H9 (cell line): ENCODE data around the gene HOATZ. TPM values are rescaled to one million over a fixed set of nuclear protein-coding genes. Genes with fewer than 3 reads are reported as not detected.

Source experiments
- DNase-seq: peaks from one replicate; pipeline ENCODE4 v3.0.0-alpha.2; 2017
- H2AFZ ChIP-seq: one replicate; pipeline ENCODE4 v1.6.1; 2013; ENCODE audit warnings: mild to moderate bottlenecking, low read length, control low read depth, moderate library complexity
- H2AK5ac ChIP-seq: 2 replicates; pipeline ENCODE4 v1.6.1; 2013; ENCODE audit warnings: low read length, control low read depth, mixed read lengths; ENCODE audit not compliant: insufficient read length
- H2BK120ac ChIP-seq: one replicate; pipeline ENCODE4 v1.6.1; 2013; ENCODE audit warnings: low read depth, mild to moderate bottlenecking, low read length, control low read depth, inconsistent platforms; ENCODE audit not compliant: poor library complexity, severe bottlenecking
- H2BK12ac ChIP-seq: 2 replicates; pipeline ENCODE4 v1.6.1; 2013; ENCODE audit warnings: low read length, control low read depth, mixed read lengths, low read depth; ENCODE audit not compliant: insufficient read length
- H2BK15ac ChIP-seq: 2 replicates; pipeline ENCODE4 v1.6.1; 2013; ENCODE audit warnings: low read depth, low read length, control low read depth
- H2BK20ac ChIP-seq: one replicate; pipeline ENCODE4 v1.6.1; 2013; ENCODE audit warnings: low read depth, mild to moderate bottlenecking, low read length, control low read depth, inconsistent platforms; ENCODE audit not compliant: poor library complexity, severe bottlenecking
- H2BK5ac ChIP-seq: 2 replicates; pipeline ENCODE4 v1.6.1; 2013; ENCODE audit warnings: low read length, control low read depth, mixed read lengths; ENCODE audit not compliant: insufficient read length
- H3K14ac ChIP-seq: 2 replicates; pipeline ENCODE4 v1.6.1; 2013; ENCODE audit warnings: low read length, control low read depth; ENCODE audit not compliant: insufficient read depth
- H3K18ac ChIP-seq: 2 replicates; pipeline ENCODE4 v1.6.1; 2013; ENCODE audit warnings: low read depth, mild to moderate bottlenecking, mixed read lengths, low read length, control low read depth; ENCODE audit not compliant: insufficient read length
- H3K23ac ChIP-seq: 2 replicates; pipeline ENCODE4 v1.6.1; 2013; ENCODE audit warnings: low read length, control low read depth, mixed read lengths, low read depth; ENCODE audit not compliant: insufficient read length
- H3K23me2 ChIP-seq: 2 replicates; pipeline ENCODE4 v1.6.1; 2013; ENCODE audit warnings: low read depth, mild to moderate bottlenecking, mixed read lengths, low read length, control low read depth; ENCODE audit not compliant: insufficient read length, poor library complexity, severe bottlenecking
- H3K27ac ChIP-seq: 2 replicates; pipeline ENCODE4 v1.5.1; 2013; ENCODE audit warnings: low read length, control low read depth, mixed read lengths, low read depth; ENCODE audit not compliant: insufficient read length
- H3K27me3 ChIP-seq: 2 replicates; pipeline ENCODE4 v1.6.1; 2013; ENCODE audit warnings: low read length, control low read depth, inconsistent platforms; ENCODE audit not compliant: insufficient read depth
- H3K4ac ChIP-seq: 2 replicates; pipeline ENCODE4 v1.6.1; 2013; ENCODE audit warnings: low read depth, mild to moderate bottlenecking, control low read depth, inconsistent platforms, low read length, moderate library complexity
- H3K4me1 ChIP-seq: 2 replicates; pipeline ENCODE4 v1.6.1; 2013; ENCODE audit warnings: low read length, control low read depth, inconsistent platforms; ENCODE audit not compliant: insufficient read depth
- H3K4me2 ChIP-seq: 2 replicates; pipeline ENCODE4 v1.6.1; 2013; ENCODE audit warnings: low read length, control low read depth, mixed read lengths; ENCODE audit not compliant: insufficient read length, insufficient read depth
- H3K56ac ChIP-seq: 2 replicates; pipeline ENCODE4 v1.6.1; 2013; ENCODE audit warnings: low read depth, mild to moderate bottlenecking, mixed read lengths, low read length, control low read depth; ENCODE audit not compliant: insufficient read length
- H3K79me1 ChIP-seq: 2 replicates; pipeline ENCODE4 v1.6.1; 2013; ENCODE audit warnings: low read depth, mild to moderate bottlenecking, moderate library complexity, low read length, control low read depth, inconsistent platforms; ENCODE audit not compliant: insufficient read depth, poor library complexity, severe bottlenecking
- H3K79me2 ChIP-seq: 2 replicates; pipeline ENCODE4 v1.6.1; 2013; ENCODE audit warnings: low read length, control low read depth, inconsistent platforms; ENCODE audit not compliant: insufficient read depth
- H3K9ac ChIP-seq: 2 replicates; pipeline ENCODE4 v1.6.1; 2013; ENCODE audit warnings: low read length, control low read depth, mixed read lengths; ENCODE audit not compliant: insufficient read length; ENCODE audit errors: extremely low read depth
- H3K9me3 ChIP-seq: one replicate; pipeline ENCODE4 v1.6.1; 2013; ENCODE audit warnings: low read depth, low read length, inconsistent platforms; ENCODE audit not compliant: control insufficient read depth
- H3T11ph ChIP-seq: one replicate; pipeline ENCODE4 v1.6.1; 2013; ENCODE audit warnings: mild to moderate bottlenecking, low read length, control low read depth, inconsistent platforms
- H4K20me1 ChIP-seq: one replicate; pipeline ENCODE4 v1.6.1; 2013; ENCODE audit not compliant: control insufficient read depth, insufficient read length, insufficient read depth
- H4K5ac ChIP-seq: 2 replicates; pipeline ENCODE4 v1.6.1; 2013; ENCODE audit warnings: low read depth, mild to moderate bottlenecking, mixed read lengths, low read length, control low read depth; ENCODE audit not compliant: insufficient read length
- H4K8ac ChIP-seq: replicated peaks from 2 replicates; pipeline ENCODE4 v1.6.1; 2013; ENCODE audit warnings: low read length, control low read depth, mixed read lengths, low read depth; ENCODE audit not compliant: insufficient read length
- H4K91ac ChIP-seq: 2 replicates; pipeline ENCODE4 v1.6.1; 2013; ENCODE audit warnings: low read depth, mild to moderate bottlenecking, moderate library complexity, mixed read lengths, low read length, control low read depth; ENCODE audit not compliant: insufficient read length
- H3K27ac Mint-ChIP-seq, 3 experiments: 2 replicates in 2 of 3; 3 replicates in 1 of 3; pipeline ENCODE4 v1.8.0; 2020 to 2021; ENCODE audit warnings: mixed read lengths in 3 of 3, mild to moderate bottlenecking in 1 of 3, moderate library complexity in 1 of 3
- H3K27me3 Mint-ChIP-seq: 2 replicates; pipeline ENCODE4 v1.8.0; 2021; ENCODE audit warnings: low read depth, mild to moderate bottlenecking, moderate library complexity, mixed read lengths
- H3K36me3 Mint-ChIP-seq, 3 experiments: 2 replicates in 2 of 3; 3 replicates in 1 of 3; pipeline ENCODE4 v1.8.0; 2020 to 2021; ENCODE audit warnings: low read depth in 3 of 3, mixed read lengths in 3 of 3; ENCODE audit not compliant: insufficient read depth in 1 of 3
- H3K4me1 Mint-ChIP-seq, 2 experiments: 2 replicates each; pipeline ENCODE4 v1.8.0; 2020; ENCODE audit warnings: mixed read lengths in 2 of 2
- H3K4me3 Mint-ChIP-seq, 2 experiments: 2 replicates in 1 of 2; 3 replicates in 1 of 2; pipeline ENCODE4 v1.8.0; 2020 to 2021; ENCODE audit warnings: mild to moderate bottlenecking in 2 of 2, mixed read lengths in 2 of 2, moderate library complexity in 1 of 2
- H3K9me3 Mint-ChIP-seq, 2 experiments: 2 replicates in 1 of 2; 3 replicates in 1 of 2; pipeline ENCODE4 v1.8.0; 2020; ENCODE audit warnings: mild to moderate bottlenecking in 2 of 2, mixed read lengths in 2 of 2, moderate library complexity in 1 of 2
- whole genome bisulfite sequencing: extraction: QIAGEN DNeasy Blood & Tissue Kit; methylation state at CpG from one replicate; pipeline ENCODE4 v1.1.7; 2013; ENCODE audit warnings: missing lambda C conversion rate, low lambda C conversion rate, mixed read lengths; ENCODE audit not compliant: insufficient read length; ENCODE audit errors: extremely low coverage; 5-methylcytosine and 5-hydroxymethylcytosine counted together
- microRNA-seq: library from miRNA; unstranded; fragments of <30 nt; microRNA quantifications from one replicate; pipeline ENCODE4, GENCODE V29; 2020; ENCODE audit warnings: borderline microRNAs expressed
- total RNA-seq: library from RNA; stranded (reverse); gene quantifications from 2 replicates; pipeline ENCODE4 v1.2.1, GENCODE V29; 2021
- TF ChIP-seq, protein P1 (sequence below): fragments of 200-600 bp; sonication (generic); conservative IDR thresholded peaks from 3 replicates; pipeline ENCODE4 v1.8.0; 2021; ENCODE audit warnings: antibody characterized with exemption, mild to moderate bottlenecking

HOATZ gene
- total RNA-seq, 1 experiment from 2014 or later = not detected

DNA sequence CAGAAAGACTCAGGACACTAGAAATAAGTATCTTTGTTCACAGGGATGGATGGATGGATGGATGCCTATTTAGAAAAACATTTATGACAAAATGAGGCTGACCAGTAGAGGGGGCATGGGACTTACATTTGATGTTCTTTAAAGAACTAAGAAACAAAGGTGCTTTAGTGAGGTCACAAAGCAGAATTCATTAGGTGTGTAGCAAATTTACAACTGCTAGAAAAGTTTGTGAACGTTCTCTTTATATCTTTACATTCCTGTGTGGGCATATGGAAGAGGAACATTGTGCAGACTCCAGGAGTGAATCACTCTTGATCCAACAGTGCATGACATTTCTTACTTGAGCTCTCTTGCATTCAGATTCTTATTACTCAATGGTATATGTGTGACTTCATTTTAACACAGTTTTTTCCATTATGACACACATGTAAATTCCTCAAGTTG, 71.8 kb downstream of the HOATZ start:
- Histone ChIP-seq H3K79me1 (no peaks in the 10 kb centered on the region), H2BK15ac (no peak overlapping the region), H4K20me1 (no peaks in the 10 kb centered on the region), H3K9me3 (no peaks in the 10 kb centered on the region), H3K14ac (no peak overlapping the region), H3K4me1 (peaks cover 3% of the 10 kb centered on the region; the same call in 1 of the 2 replicates), H3K4ac (no peak overlapping the region), H4K91ac (no peak overlapping the region), H3K27me3 (no peaks in the 10 kb centered on the region; the same call in 1 of the 2 replicates), H3K9ac (no peak overlapping the region), H3K79me2 (no peaks in the 10 kb centered on the region), H3K4me2 (no peak overlapping the region), H2BK12ac (no peak overlapping the region), H3K56ac (no peak overlapping the region), H3K18ac (no peak overlapping the region), H2BK120ac (peak overlapping the region; percentile 69), H3K27ac (no peak overlapping the region), H3T11ph (no peak overlapping the region), H2BK5ac (no peak overlapping the region), H2AFZ (no peak overlapping the region), H3K23ac (no peak overlapping the region), H3K23me2 (no peaks in the 10 kb centered on the region), H4K8ac (no peak overlapping the region), H2BK20ac (no peak overlapping the region), H4K5ac (no peak overlapping the region), H2AK5ac (no peak overlapping the region)
- H3K36me3 Mint-ChIP-seq = no peaks in the 10 kb centered on the region
- H3K27ac Mint-ChIP-seq = no peak overlapping the region
- TF ChIP-seq, protein P1, sequence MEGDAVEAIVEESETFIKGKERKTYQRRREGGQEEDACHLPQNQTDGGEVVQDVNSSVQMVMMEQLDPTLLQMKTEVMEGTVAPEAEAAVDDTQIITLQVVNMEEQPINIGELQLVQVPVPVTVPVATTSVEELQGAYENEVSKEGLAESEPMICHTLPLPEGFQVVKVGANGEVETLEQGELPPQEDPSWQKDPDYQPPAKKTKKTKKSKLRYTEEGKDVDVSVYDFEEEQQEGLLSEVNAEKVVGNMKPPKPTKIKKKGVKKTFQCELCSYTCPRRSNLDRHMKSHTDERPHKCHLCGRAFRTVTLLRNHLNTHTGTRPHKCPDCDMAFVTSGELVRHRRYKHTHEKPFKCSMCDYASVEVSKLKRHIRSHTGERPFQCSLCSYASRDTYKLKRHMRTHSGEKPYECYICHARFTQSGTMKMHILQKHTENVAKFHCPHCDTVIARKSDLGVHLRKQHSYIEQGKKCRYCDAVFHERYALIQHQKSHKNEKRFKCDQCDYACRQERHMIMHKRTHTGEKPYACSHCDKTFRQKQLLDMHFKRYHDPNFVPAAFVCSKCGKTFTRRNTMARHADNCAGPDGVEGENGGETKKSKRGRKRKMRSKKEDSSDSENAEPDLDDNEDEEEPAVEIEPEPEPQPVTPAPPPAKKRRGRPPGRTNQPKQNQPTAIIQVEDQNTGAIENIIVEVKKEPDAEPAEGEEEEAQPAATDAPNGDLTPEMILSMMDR = peak; percentile 78
- peaks cover 1% of the 10 kb centered on the region; the same call in 1 of the 2 replicates for H3K27me3 Mint-ChIP-seq
- peaks cover 7 to 11% of the 10 kb centered on the region in 2 experiments for H3K4me1 Mint-ChIP-seq
- no peak overlapping the region for H3K4me3 Mint-ChIP-seq
- no peak for DNase-seq
- peaks cover 3 to 4% of the 10 kb centered on the region in 2 experiments; a peak in 4 of 5 replicates for H3K9me3 Mint-ChIP-seq
- WGBS = no CpG with 5 or more reads among the region's 1 CpG

Small RNAs within 50 kb of the gene (microRNA-seq; reads per million reads assigned to microRNA genes)
- gene MIR34B = 0.93 reads per million
- gene MIR34C = 21.9 reads per million, percentile 54 among the genes with 10 or more reads in this experiment

Other genes with a start within 250 kb of the HOATZ start
- gene POU2AF3, start 216.2 kb upstream of the HOATZ start, total RNA-seq = 0.52 and 0.64 TPM in 2 replicates
- not detected in 2 replicates for gene POU2AF1, start 135.5 kb upstream of the HOATZ start, total RNA-seq
- gene BTG4, start 2.4 kb upstream of the HOATZ start, total RNA-seq = not detected in 2 replicates
- 2.5 and 3.1 TPM in 2 replicates for gene LAYN, start 25.9 kb downstream of the HOATZ start, total RNA-seq
- gene SIK2, start 87.7 kb downstream of the HOATZ start, total RNA-seq = 7.5 and 10.3 TPM in 2 replicates